ENCODE measurements around the gene PWWP2B.

Gene PWWP2B

GRCh38 chr10:132455441-132455971, 58.5 kb downstream of the PWWP2B start:
- H3K4me3 ChIP-seq (ENCODE audit: low read depth in 1 of 2, low read length in 1 of 2): no peak overlapping the region
- no peak for TF ChIP-seq CTCF (IDR thresholded peaks at IDR 0.05)
- H3K36me3 ChIP-seq: no peaks in the 10 kb centered on the region
- H3K27me3 ChIP-seq: no peaks in the 10 kb centered on the region
- H3K9me3 ChIP-seq: no peaks in the 10 kb centered on the region
- H3K4me1 ChIP-seq (ENCODE audit: control insufficient read depth in 1 of 2, insufficient read depth in 1 of 2, low read depth in 1 of 2, low read length in 1 of 2): peaks cover 25 to 28% of the 10 kb centered on the region in 2 experiments
- H3K27ac ChIP-seq: no peak overlapping the region

- Histone ChIP-seq H3K27ac (no peak overlapping the region), H3K9me3 (no peaks in the 10 kb centered on the region), H3K4me1 (ENCODE audit: control insufficient read depth in 1 of 2, insufficient read depth in 1 of 2, low read depth in 1 of 2, low read length in 1 of 2) (peaks cover 23 to 28% of the 10 kb centered on the region in 2 experiments), H3K36me3 (no peaks in the 10 kb centered on the region), H3K27me3 (no peaks in the 10 kb centered on the region), H3K4me3 (ENCODE audit: low read depth in 1 of 2, low read length in 1 of 2) (no peak overlapping the region)
- no peak for TF ChIP-seq CTCF (IDR thresholded peaks at IDR 0.05)
Measured at GRCh38 chr10:132455986-132456847, 59.2 kb downstream of the PWWP2B start.

- Histone ChIP-seq H3K27me3 (no peaks in the 10 kb centered on the region), H3K4me3 (ENCODE audit: low read depth in 1 of 2, low read length in 1 of 2) (no peak overlapping the region)
Measured at GRCh38 chr10:132456881-132457280, 59.9 kb downstream of the PWWP2B start.

GRCh38 chr10:132457328-132458070, 60.5 kb downstream of the PWWP2B start:
- no peak for TF ChIP-seq CTCF (IDR thresholded peaks at IDR 0.05)
- no peak overlapping the region for H3K4me3 ChIP-seq (ENCODE audit: low read depth in 1 of 2, low read length in 1 of 2)
- H3K27me3 ChIP-seq: no peaks in the 10 kb centered on the region

More at GRCh38 chr10:132456881-132457280, 59.9 kb downstream of the PWWP2B start:
- no peaks in the 10 kb centered on the region for H3K36me3 ChIP-seq
- TF ChIP-seq CTCF (IDR thresholded peaks at IDR 0.05): no peak
- no peaks in the 10 kb centered on the region for H3K9me3 ChIP-seq
- peaks cover 16 to 21% of the 10 kb centered on the region in 2 experiments for H3K4me1 ChIP-seq (ENCODE audit: control insufficient read depth in 1 of 2, insufficient read depth in 1 of 2, low read depth in 1 of 2, low read length in 1 of 2)
- no peak overlapping the region for H3K27ac ChIP-seq

GRCh38 chr10:132458071-132458585, 61.1 kb downstream of the PWWP2B start:
- Histone ChIP-seq H3K9me3 (no peaks in the 10 kb centered on the region), H3K36me3 (no peaks in the 10 kb centered on the region), H3K4me1 (ENCODE audit: control insufficient read depth in 1 of 2, insufficient read depth in 1 of 2, low read depth in 1 of 2, low read length in 1 of 2) (peaks cover 4 to 9% of the 10 kb centered on the region in 2 experiments), H3K27me3 (no peaks in the 10 kb centered on the region), H3K27ac (no peak overlapping the region), H3K4me3 (ENCODE audit: low read depth in 1 of 2, low read length in 1 of 2) (no peak overlapping the region)
- TF ChIP-seq CTCF (IDR thresholded peaks at IDR 0.05): no peak

More at GRCh38 chr10:132457328-132458070, 60.5 kb downstream of the PWWP2B start:
- peaks cover 10 to 15% of the 10 kb centered on the region in 2 experiments for H3K4me1 ChIP-seq (ENCODE audit: control insufficient read depth in 1 of 2, insufficient read depth in 1 of 2, low read depth in 1 of 2, low read length in 1 of 2)
- H3K27ac ChIP-seq: no peak overlapping the region
- H3K36me3 ChIP-seq: no peaks in the 10 kb centered on the region
- H3K9me3 ChIP-seq: no peaks in the 10 kb centered on the region

All from neutrophil (primary cell).